Dedifferentiated amniotic fluid mesenchymal stem cell (primary cell): ENCODE data around the gene CBARP.

Source experiments
- DNase-seq: peaks from one replicate; pipeline ENCODE4 v3.0.0-alpha.2; 2016; ENCODE audit errors: extremely low spot score

CBARP gene

DNA sequence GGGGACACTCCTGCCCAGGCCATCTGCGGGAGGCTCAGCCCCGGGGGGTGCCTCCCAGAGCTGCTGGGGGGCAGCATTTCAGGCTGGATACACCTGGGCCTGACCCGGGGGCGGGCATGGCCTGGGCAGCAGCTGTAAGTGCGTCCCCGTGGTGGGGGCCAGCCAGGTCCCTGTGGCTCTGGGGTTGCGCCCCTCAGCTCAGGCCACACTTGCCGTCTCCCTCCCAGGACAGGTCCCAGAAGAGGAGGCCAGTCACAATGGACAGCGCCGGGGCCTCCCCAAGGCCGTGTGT, 11.6 kb downstream of the CBARP start:
- DNase-seq, result no peak

DNA sequence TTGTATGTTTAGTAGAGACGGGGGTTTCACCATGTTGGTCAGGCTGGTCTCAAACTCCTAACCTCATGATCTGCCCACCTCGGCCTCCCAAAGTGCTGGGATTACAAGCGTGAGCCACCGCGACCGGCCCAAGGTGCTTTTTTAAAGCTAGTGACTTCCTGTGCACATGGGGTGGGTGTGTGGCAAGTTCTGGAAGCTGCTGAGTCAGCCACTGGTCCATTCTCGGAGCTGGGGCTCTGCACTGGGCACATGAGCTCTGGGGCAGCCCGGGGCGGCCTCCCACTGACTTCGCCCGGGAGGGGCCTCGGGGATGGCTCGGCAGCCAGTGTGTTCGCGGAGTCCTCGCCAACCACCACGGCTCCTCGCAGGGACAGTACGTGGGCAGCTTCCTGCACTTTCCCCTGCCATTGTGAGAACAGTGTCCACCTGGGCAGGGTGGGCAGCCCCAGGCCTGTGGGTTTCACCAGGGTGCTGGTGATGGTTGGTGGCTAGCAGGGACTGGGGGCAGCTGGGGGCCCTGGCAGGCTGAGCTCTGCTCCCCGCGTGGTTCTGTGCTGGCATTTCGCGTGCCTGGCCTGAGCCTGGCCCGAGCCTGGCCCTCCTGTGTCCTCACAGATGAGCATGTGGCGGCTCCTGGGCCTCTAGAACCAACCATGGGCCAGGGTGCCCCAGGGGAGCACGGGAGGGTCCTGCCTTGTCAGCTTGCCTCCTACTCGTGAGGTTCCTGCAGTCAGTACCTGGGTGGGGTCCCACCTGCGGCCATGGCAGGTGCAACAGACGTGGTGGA, 12.2 kb downstream of the CBARP start:
- no peak for DNase-seq

DNA sequence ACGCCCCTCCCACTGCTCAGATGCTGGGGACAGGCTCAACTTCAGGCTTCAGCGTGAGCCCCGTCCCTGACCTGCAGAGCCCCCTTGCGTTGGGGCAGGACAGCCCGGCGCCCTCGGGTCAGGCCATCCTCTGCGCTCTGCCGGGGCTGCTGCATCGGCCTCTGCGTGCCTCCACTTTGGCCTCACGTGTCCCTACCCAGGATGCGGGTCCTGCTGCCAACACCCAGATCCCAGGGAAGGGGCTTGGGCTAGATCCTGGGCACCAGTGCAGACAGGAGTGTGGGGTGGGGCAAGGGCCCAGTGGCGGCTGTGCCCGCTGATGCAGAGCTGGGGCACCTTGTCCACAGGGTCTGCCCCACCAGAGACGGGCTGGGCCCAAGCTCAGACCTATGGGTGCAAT, 13.0 kb downstream of the CBARP start:
- no peak for DNase-seq

DNA sequence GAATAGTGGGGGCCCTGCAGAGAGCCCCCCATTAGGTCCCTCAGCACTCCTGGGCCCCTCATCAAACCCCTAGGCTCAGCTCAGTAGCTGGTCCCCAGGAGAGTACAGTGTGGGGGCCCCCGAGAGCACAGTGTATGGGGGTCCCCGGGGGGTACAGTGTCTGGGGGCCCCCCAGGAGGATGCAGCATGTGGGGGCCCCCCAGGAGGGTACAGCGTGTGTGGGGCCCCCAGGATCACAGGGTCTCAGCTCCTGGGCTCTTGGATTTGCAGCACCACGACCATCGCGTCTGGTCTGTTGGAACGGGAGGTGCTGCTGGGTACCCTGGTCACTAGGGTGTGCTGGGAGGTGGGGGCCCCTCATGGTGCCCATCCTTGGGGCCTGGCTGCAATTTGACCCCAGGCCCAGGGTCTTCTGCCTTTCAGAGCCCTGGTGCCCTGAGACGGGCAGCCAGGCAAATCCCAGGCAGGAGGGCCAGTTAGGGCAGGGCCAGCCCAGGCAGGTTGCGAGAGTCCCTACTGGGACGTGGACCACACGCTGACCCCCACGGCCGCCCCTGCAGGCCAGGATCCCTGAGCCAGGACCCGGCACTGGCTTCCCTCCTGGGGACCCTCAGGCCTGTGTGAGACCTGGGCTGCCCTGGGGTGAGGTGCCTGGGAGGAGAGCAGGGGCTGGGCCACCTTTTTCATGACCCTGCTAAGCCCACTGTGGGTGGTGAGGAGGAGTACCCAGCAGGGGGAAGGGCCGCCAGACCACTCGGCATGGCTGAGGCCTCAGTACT, 13.6 kb downstream of the CBARP start:
- no peak for DNase-seq

DNA sequence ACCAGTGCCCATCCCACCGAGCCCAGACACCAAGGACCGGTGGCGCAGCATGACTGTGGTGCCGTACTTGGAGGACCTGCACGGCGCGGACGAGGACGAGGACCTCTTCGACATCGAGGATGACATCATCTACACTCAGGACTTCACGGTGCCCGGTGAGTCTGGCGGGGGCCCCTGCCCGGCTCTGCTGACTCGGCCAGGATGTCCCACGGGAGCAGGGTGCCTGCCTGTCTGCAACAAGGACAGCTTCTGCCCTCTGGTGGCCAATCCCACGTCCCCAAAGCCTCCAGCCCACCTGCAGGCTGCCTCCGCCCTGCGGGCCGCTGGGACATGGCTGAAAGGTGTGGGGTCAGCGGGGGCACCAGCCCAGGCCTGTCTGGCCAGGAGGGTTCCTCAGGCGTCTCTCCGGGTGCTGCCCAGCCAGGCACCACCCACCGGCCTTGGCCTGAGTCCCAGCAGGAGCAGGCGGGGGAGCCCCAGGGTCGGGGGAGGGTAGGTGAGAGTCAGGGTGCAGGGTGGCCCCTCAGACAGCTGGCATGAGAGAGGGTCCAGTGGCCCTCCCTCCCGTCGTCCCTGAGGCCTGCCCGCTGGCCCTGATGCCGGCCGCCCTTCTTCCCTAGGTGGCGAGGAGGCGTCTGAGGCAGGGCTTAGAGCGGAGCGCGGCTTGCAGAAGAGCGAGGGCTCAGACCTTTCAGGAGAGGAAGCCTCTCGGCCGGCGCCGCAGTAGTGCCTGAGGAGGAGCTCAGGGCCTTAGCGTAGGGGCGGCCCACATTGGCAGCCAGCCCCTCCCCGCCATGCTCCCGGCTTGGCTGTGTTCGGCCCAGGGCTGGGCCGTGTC, 14.6 kb downstream of the CBARP start:
- no peak for DNase-seq

DNA sequence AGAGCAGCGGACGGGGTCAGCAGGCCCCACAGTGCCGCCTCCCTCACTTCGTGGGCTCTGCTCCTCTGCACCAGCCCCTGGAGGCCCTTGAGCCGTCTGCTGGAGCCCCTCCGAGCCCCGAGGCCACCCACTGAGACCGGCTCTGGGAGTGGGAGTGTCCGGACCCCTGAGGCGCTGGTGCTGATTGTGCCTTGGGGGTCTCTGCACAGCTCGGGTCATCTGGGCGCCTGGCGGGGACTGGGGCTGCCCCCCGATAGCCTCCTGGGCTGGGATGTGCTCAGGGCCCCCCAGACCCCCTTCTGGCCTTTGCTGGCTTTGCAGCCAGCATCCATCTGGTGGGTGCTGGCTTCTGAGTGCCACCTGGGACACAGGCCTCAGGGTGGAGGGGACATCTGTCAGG, 15.4 kb downstream of the CBARP start:
- no peak for DNase-seq

DNA sequence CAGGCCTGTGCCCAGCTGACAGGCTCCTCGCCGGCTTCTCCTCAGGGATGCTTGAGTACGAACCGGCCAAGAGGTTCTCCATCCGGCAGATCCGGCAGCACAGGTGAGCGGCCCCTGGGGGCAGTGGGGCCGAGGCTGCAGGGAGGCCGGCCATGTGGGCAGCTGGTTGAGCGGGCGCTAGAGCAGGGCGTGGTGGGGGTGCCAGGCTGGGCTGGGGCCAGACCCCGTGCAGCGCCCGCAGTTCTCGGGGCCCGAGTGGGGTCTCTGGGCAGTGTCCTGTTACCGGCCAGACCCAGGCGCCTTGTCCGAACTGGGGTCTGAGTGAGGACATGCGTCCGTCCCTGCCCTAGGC, 15.9 kb downstream of the CBARP start:
- DNase-seq, result no peak

DNA sequence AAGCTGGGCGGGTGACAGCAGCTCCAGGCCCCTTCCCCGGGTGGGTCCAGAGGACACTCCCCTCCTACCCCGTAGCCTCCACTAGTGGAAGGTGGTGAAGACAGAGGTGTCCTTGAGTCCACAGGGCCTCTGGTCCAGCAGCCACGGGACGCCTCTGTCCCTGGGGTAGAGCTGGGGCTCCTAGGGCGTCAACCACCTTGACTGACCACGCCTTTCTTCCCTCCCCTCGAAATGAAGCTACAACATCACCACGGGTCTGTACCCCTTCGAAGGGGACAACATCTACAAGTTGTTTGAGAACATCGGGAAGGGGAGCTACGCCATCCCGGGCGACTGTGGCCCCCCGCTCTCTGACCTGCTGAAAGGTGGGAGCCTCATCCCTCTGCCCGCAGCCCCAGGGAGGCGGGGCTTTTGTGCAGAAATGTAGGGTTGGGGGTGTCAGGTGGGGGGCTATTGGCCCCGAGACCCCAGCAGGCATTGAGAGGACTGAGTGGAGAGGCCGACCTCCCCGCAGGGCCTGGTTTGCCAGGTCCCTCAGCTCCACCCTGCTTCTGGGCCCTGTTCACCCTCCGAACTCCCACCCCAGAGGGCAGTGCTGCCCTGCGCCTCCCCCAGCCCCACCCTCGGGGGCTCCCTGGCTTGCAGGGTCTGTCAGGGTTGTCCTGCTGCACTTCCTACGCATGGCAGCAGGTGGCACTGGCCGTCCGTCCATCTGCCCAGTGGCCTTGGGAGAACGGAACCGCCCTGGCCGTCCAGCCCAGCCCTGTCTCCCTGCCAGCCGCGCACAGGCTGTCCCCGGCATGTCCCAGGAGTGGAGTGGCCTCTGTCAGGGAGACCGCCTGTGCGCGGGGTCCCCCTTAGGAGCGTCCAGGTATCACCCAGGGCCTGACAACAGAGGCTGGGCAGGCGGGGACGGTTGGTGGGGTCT, 16.6 kb downstream of the CBARP start:
- no peak for DNase-seq

DNA sequence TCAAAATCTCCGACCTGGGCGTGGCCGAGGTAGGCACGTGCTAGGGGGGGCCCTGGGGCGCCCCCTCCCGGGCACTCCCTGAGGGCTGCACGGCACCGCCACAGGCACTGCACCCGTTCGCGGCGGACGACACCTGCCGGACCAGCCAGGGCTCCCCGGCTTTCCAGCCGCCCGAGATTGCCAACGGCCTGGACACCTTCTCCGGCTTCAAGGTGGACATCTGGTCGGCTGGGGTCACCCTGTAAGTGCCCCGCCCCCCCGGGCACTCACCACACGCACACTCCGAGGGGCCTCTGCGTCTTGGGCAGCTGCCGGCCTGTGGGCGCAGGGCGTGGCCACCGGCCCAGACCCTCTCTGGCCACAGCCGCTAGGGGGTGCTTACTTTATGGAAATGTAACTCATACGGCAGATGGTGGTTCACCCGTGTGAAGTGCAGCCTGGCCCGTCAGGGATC, 17.3 kb downstream of the CBARP start:
- DNase-seq, result no peak

DNA sequence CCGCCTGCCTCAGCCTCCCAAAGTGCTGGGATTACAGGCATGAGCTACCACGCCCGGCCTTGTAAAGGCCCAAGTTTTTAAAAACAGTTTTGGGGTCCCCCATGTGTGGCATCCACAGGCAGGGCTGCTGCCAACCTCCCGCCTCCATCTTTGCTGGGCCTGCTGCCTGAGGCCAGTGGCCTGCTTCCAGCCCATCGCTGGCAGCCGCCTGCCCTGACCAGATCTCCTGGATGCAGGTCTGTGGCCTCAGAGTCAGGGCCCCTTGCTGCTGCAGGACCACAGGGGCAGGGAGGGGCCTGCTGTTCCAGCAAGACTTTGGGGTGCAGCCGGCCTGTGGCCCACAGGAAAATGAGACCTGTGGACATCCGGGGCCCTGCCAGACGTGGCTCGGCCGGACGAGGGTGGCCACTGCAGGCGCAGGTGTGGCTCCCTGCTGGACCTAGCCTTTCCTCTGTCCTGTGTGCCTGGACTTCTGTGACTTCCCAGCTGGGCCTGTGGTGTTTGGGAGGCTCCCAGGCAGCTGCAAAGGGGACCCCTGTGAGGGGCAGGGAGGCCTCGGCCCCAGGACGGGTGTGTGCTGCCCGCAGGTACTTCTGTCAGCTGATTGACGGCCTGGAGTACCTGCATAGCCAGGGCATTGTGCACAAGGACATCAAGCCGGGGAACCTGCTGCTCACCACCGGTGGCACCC, 17.9 kb downstream of the CBARP start:
- DNase-seq, result no peak

DNA sequence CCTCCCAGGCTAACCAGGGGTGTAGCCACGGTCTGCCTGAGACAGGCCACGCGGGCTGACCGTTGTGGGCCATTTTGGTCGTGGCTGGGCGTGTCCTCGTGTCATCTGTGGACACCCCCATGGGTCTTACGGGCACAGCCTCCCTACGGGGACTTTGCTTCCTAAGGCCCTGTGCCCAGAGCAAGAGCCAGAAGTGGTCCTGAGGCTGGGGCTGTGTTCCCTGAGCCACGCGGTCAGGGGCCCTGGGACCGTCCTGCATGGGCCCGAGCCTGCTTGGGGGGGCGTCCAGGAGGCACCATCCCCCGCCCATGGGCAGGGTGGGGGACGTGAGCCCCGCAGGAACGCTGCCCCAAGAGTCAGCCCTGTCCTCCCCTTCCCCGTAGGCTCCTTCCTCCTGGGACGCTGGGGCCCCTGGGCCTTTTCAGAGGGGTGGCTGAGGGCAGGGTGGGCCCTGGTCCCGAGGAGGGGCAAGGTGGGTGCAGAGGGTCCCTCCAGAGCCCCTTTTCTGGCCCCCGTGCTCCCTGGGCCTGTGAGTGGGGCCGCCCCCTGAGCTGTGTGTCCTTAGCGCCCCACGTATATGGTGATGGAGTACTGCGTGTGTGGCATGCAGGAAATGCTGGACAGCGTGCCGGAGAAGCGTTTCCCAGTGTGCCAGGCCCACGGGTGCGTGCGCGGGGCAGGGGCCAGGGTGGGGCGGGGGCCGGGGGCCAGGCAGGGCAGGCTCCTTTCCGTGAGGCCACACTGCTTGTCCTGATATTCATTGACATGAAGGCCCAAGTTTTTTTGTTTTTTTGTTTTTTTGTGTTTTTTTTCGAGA, 18.8 kb downstream of the CBARP start:
- DNase-seq, result no peak

DNA sequence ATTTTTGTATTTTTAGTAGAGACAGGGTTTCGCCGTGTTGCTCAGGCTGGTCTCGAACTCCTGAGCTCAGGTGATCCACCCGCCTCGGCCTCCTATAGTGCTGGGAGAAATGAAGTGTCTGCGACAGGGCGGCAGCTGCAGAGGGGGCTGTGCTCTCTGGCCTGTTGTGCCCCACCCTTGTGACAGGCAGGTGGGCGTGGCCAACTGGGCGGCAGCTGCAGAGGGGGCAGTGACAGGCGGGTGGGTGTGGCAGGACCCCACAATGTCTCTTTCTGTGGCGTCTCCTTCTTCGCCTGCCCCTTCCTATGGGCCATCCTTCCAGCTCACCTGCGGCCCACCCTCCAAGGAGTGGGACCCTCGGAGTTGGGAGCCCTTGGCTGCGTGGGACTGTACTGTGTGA, 20.4 kb downstream of the CBARP start:
- no peak for DNase-seq

DNA sequence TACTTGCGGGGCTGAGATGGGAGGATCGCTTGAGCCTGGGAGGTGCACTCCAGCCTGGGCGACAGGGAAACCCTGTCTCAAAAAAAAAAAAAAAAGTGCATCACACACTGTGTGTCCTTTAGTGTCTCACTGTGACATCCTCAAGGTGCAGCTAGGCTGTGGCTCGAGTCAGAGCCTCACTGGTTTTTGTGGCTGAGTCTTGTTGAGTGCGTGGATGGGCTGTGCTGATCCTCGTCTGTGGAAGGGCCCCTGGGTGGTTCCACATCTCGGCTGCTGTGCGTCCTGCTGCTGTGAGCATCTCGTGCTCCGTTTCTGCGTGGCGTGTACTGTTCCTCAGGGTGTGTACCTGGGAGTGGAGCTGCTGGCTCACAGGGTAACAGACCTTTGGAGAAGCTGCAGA, 21.0 kb downstream of the CBARP start:
- no peak for DNase-seq

DNA sequence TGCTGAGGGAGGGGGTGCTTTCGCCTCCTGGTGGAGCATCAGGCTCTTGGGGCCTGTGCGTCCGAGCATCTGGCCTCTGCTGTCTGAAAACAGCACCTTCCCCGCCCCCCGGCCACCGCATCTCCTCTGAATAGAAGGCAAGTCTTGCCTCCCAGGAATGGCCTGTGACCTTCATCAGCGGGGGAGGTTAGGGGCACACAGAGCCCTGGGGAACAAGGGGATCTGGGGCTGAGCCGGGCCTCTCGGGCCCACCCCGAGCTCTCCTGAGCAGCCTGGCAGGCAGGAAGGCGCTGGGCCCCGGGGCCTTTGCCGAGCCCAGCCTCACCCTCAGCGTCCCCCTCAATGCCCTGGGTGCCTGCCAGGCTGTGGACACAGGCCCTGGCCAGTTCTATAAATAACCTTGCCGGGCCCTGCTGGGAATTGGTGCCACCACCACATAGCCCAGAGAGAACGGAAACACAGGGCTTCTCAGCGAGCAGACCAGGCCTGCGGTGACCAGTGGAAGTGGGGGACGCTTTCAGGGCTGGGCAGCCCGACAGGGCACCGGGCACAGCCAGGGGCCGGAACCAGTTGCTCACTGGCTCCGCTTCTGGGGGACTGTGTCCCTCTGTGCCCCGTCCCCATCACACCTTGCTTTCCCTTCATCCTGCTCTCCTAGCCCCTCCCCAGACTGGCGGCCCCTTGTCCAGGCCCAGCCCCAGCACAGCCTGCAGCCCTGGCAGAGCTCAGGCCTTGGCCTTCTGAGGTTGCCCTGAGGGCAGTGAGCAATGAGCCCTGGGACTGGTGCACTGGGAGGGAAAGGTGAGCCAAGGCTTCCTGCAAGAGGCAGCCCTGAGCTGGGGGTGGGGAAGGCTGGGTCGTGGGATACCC, 22.7 kb downstream of the CBARP start:
- DNase-seq, result no peak

DNA sequence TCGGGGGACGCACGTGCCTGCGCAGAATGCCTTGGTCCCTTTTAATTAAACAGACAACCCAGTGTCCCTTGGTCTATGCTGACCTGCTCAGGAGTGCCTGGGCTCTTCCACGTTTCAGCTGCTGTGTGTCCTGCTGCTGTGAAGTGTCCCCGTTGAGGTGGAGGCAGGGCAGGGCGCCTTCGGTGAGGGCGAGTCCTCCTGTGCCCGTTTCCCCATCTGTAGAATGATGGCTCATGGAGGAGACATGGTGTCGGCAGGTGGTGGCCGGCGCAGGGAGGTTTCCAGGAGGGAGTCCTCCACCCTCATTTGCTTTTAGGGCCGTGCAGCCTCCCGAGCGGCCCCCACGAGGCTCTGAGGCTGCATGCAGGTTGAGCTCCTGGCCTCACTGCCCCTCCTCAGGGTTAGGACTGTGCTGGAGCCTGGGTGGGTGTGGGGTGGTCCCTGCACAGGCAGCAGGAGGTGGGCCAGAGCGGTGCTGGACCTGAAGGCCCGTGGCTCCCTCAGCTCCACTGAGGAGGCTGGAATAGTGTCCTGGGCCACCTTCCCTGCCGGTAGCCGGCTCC, 23.4 kb downstream of the CBARP start:
- no peak for DNase-seq

DNA sequence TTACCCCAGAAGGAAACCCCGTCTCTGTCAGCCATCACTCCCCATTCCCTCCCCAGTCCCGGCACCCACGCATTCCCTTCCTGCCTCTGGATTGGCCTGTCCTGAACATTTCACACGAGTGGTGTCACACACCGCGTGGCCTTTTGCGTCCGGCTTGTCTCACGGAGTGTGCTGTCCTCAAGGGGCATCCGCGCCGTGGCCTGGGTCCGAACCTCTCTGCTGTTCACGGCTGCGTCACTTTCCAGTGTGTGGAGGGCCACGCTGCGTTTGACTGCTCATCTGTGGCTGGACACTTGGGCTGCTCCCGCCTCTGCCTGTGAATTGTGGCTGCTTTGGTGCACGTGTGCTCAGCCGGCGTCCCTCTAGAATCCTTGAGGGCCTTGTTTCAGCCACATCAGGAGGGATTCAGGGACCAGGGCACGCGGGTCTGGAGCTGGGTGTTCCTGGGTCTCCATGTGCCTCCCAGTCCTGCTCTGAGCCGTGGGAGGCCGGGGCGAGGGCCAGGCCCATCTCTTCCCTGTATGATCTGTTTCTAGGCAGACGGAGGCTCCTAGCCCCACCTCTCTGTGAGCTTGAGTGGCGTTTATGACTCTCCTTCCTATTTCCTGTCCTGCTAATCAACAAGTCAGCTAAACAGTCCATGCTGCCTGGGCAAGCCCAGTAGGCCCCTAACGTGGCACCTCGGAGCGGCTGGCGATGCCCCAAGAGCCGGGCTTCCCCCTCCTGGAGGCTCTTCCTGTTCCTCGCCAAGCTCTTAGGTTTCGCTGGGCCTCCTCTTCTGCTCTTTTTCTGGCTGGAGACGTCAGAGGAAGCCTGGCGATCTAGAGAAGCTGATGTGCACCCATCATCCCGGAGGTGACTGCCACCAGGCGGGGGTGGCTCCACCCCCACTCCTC, 24.2 kb downstream of the CBARP start:
- no peak for DNase-seq

DNA sequence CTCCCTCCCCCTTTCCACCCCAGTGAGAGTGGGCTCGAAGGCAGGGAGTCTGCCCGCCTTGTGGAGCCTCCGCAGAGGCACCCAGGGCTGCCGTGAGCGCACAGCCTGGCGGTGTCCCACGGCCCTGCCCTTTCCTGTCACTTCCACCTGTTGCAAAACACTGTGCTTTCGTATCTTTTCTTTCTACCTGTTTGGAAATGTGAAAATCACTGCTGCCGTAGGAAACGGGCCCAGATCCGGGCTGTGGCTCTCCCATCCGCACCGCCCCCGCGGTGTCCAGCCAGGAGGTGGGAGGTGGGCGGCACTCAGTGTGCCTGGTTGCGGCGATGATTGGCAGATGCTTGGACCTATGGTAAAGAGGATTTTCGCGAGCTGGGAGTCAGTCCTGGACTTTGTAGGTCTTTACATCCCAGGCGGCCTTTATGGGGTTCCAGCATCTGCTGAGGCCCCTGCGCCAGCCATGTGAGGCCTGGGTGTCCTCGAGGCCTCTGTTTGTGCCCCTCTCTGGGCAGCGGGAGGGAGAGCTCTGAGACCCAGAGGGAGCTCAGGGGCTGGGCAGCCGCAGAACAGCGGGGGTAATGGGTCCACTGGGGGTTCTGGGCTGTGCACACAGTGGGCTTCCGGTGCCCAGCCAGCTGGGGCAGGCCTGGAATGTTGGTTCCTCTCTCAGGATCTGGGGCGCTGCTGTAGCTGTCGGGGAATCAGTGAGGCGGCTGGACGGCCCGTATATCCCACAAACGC, 26.1 kb downstream of the CBARP start:
- DNase-seq, result no peak
